MM.1S (cell line): Measurements from ENCODE around the gene TBC1D5.
A peak's percentile ranks its signal among the peaks of the same experiment; 100 is the strongest.

Source experiments
- DNase-seq: peaks from one replicate; pipeline ENCODE4 v3.0.0-alpha.2; 2015
- H2AFZ ChIP-seq: fragments of 300-600 bp; sonication (generic); 2 replicates; pipeline ENCODE4 v1.6.0; 2016; ENCODE audit warnings: antibody characterized with exemption, low read length
- H3F3A ChIP-seq: fragments of 300-600 bp; sonication (generic); 2 replicates; pipeline ENCODE4 v1.6.1; 2016; ENCODE audit warnings: mild to moderate bottlenecking, antibody characterized with exemption, low read length, moderate library complexity, mixed read lengths; ENCODE audit not compliant: insufficient read depth
- H3K27ac ChIP-seq: fragments of 300-600 bp; sonication (generic); 2 replicates; pipeline ENCODE4 v1.5.1; 2016; ENCODE audit warnings: mild to moderate bottlenecking, low read length
- H3K27me3 ChIP-seq: fragments of 300-600 bp; sonication (generic); replicated peaks from 2 replicates; pipeline ENCODE4 v1.6.0; 2016; ENCODE audit warnings: low read length; ENCODE audit not compliant: insufficient read depth
- H3K36me3 ChIP-seq: fragments of 300-600 bp; sonication (generic); replicated peaks from 2 replicates; pipeline ENCODE4 v1.6.1; 2016; ENCODE audit warnings: mild to moderate bottlenecking, low read length, mixed read lengths; ENCODE audit not compliant: insufficient read depth
- H3K4me1 ChIP-seq: fragments of 300-600 bp; sonication (generic); 2 replicates; pipeline ENCODE4 v1.6.1; 2016; ENCODE audit warnings: low read length, mixed read lengths
- H3K4me2 ChIP-seq: fragments of 300-600 bp; sonication (generic); 2 replicates; pipeline ENCODE4 v1.6.0; 2016; ENCODE audit warnings: low read depth, low read length
- H3K4me3 ChIP-seq: fragments of 300-600 bp; sonication (generic); 2 replicates; pipeline ENCODE4 v1.5.1; 2016; ENCODE audit warnings: low read length, mixed read lengths
- H3K79me2 ChIP-seq: fragments of 300-600 bp; sonication (generic); 2 replicates; pipeline ENCODE4 v1.6.1; 2016; ENCODE audit warnings: mixed run types, low read length, mixed read lengths
- H3K9ac ChIP-seq: fragments of 300-600 bp; sonication (generic); 2 replicates; pipeline ENCODE4 v1.6.1; 2016; ENCODE audit warnings: low read length, mixed read lengths
- H3K9me2 ChIP-seq: fragments of 300-600 bp; sonication (generic); replicated peaks from 2 replicates; pipeline ENCODE4 v1.6.1; 2016; ENCODE audit warnings: mild to moderate bottlenecking, low read length, mixed read lengths; ENCODE audit not compliant: insufficient read depth
- H3K9me3 ChIP-seq: fragments of 300-600 bp; sonication (generic); replicated peaks from 2 replicates; pipeline ENCODE4 v1.6.1; 2016; ENCODE audit warnings: mild to moderate bottlenecking, low read length, mixed read lengths; ENCODE audit not compliant: insufficient read depth
- H4K20me1 ChIP-seq: fragments of 300-600 bp; sonication (generic); 2 replicates; pipeline ENCODE4 v1.6.1; 2016; ENCODE audit warnings: mild to moderate bottlenecking, low read length, moderate library complexity, mixed read lengths; ENCODE audit not compliant: insufficient read depth
- CTCF ChIP-seq: fragments of 300-600 bp; sonication (generic); IDR thresholded peaks from 2 replicates; pipeline ENCODE4 v1.5.1; 2016; ENCODE audit warnings: antibody characterized with exemption, low read length, mixed read lengths
- EZH2 ChIP-seq: fragments of 300-600 bp; sonication (generic); optimal IDR thresholded peaks from 2 replicates; pipeline ENCODE3; 2017; ENCODE audit warnings: low read depth, mild to moderate bottlenecking, antibody characterized with exemption, low read length, mixed read lengths
- EZH2phosphoT487 ChIP-seq: fragments of 300-600 bp; sonication (generic); IDR thresholded peaks from 2 replicates; pipeline ENCODE4 v1.6.1; 2018; ENCODE audit warnings: antibody characterized with exemption, low read length

The TBC1D5 gene

GRCh38 chr3:17749281-17749680, 6.8 kb upstream of the TBC1D5 start:
- no peak overlapping the region for H2AFZ ChIP-seq
- no peak overlapping the region for H3K9ac ChIP-seq
- H3K36me3 ChIP-seq: no peaks in the 10 kb centered on the region
- peaks cover 33% of the 10 kb centered on the region for H3K4me1 ChIP-seq
- H3K9me3 ChIP-seq: no peaks in the 10 kb centered on the region
- no peaks in the 10 kb centered on the region for H4K20me1 ChIP-seq
- TF ChIP-seq CTCF (no peak), EZH2phosphoT487 (no peak), EZH2 (no peak)
- H3K9me2 ChIP-seq: no peaks in the 10 kb centered on the region
- H3K4me2 ChIP-seq: peak overlapping the region; percentile 77
- H3F3A ChIP-seq: peaks cover 19% of the 10 kb centered on the region
- peak overlapping the region; percentile 43; the same call in 1 of the 2 replicates for H3K4me3 ChIP-seq
- DNase-seq: no peak
- H3K79me2 ChIP-seq: no peaks in the 10 kb centered on the region
- H3K27me3 ChIP-seq: no peaks in the 10 kb centered on the region
- no peak overlapping the region for H3K27ac ChIP-seq

- TF ChIP-seq EZH2 (no peak), EZH2phosphoT487 (no peak), CTCF (no peak)
- Histone ChIP-seq H2AFZ (0 out of 2 replicates have a peak overlapping the region, but pooled peaks have one; percentile 47), H3F3A (peaks cover 27% of the 10 kb centered on the region), H4K20me1 (no peaks in the 10 kb centered on the region), H3K9me3 (no peaks in the 10 kb centered on the region), H3K27me3 (no peaks in the 10 kb centered on the region), H3K9me2 (no peaks in the 10 kb centered on the region), H3K4me3 (no peak overlapping the region), H3K9ac (no peak overlapping the region), H3K27ac (peak overlapping the region; percentile 67; the same call in 1 of the 2 replicates), H3K36me3 (no peaks in the 10 kb centered on the region), H3K79me2 (no peaks in the 10 kb centered on the region), H3K4me1 (peaks cover 41% of the 10 kb centered on the region), H3K4me2 (peak overlapping the region; percentile 66; the same call in 1 of the 2 replicates)
- DNase-seq: no peak
These were observed 5.4 kb upstream of the TBC1D5 start for GRCh38 chr3:17747890-17748247.

- Histone ChIP-seq H3K9me2 (no peaks in the 10 kb centered on the region), H3K9me3 (no peaks in the 10 kb centered on the region), H3F3A (peaks cover 29% of the 10 kb centered on the region), H4K20me1 (no peaks in the 10 kb centered on the region), H3K4me1 (peaks cover 41% of the 10 kb centered on the region), H3K27me3 (no peaks in the 10 kb centered on the region), H3K27ac (peak overlapping the region; percentile 67; the same call in 1 of the 2 replicates), H3K9ac (peak overlapping the region; percentile 7; the same call in 1 of the 2 replicates), H3K4me3 (peak overlapping the region; percentile 3; the same call in 1 of the 2 replicates), H3K4me2 (peak overlapping the region; percentile 66), H2AFZ (peak overlapping the region; percentile 47), H3K36me3 (no peaks in the 10 kb centered on the region), H3K79me2 (no peaks in the 10 kb centered on the region)
- DNase-seq: peak; percentile 78
- TF ChIP-seq CTCF (no peak), EZH2phosphoT487 (no peak), EZH2 (no peak)
These were observed 4.9 kb upstream of the TBC1D5 start for GRCh38 chr3:17747174-17747889.
